A673 (cell line): Measurements from ENCODE around the gene APC. TPM values are rescaled to one million over a fixed set of nuclear protein-coding genes. Genes with fewer than 3 reads are reported as not detected.

Experiments used
- BruUV-seq: library from RNA; stranded (reverse); fragments of 400-500 nt; replicated peaks from 2 replicates; lab custom pipeline; 2021; lab: Mats Ljungman, UMichigan
- CTCF ChIA-PET: fragments of 300-600 bp; sonication (Branson Sonifier 250); formaldehyde crosslinking; loops from one replicate; lab custom pipeline; 2022; ENCODE audit warnings: antibody characterized with exemption; lab: Charles Lee
- POLR2A ChIA-PET: fragments of 300-600 bp; sonication (Branson Sonifier 250); formaldehyde crosslinking; loops from one replicate; lab custom pipeline; 2022; ENCODE audit warnings: antibody characterized with exemption; ENCODE audit not compliant: low non-redundant PET; lab: Charles Lee
- DNase-seq: peaks from one replicate; pipeline ENCODE4 v3.0.0-alpha.2; 2015; ENCODE audit warnings: low spot score
- H3K27ac ChIP-seq: fragments of 200-600 bp; sonication (generic); 2 replicates; pipeline ENCODE4 v1.5.1; 2016; ENCODE audit warnings: mixed run types, low read depth, mild to moderate bottlenecking, mixed read lengths, antibody characterized with exemption, low read length; ENCODE audit not compliant: poor library complexity, severe bottlenecking
- H3K27me3 ChIP-seq: fragments of 200-600 bp; sonication (generic); replicated peaks from 2 replicates; pipeline ENCODE4 v1.6.1; 2017; ENCODE audit warnings: mixed run types, low read depth, mild to moderate bottlenecking, mixed read lengths, antibody characterized with exemption, low read length; ENCODE audit not compliant: insufficient read depth, poor library complexity
- H3K36me3 ChIP-seq: fragments of 200-600 bp; sonication (generic); 2 replicates; pipeline ENCODE4 v1.6.1; 2016; ENCODE audit warnings: mixed run types, mild to moderate bottlenecking, mixed read lengths, antibody characterized with exemption, low read length; ENCODE audit not compliant: insufficient read depth, poor library complexity, severe bottlenecking
- H3K4me1 ChIP-seq: fragments of 200-600 bp; sonication (generic); 2 replicates; pipeline ENCODE4 v1.6.1; 2017; ENCODE audit warnings: mixed run types, mild to moderate bottlenecking, mixed read lengths, antibody characterized with exemption, low read length; ENCODE audit not compliant: insufficient read depth, poor library complexity, severe bottlenecking
- H3K4me3 ChIP-seq: fragments of 200-600 bp; sonication (generic); 2 replicates; pipeline ENCODE4 v1.5.1; 2016; ENCODE audit warnings: low read depth, mixed run types, mild to moderate bottlenecking, mixed read lengths, low read length; ENCODE audit not compliant: poor library complexity, severe bottlenecking
- H3K9me3 ChIP-seq: fragments of 200-600 bp; sonication (generic); 2 replicates; pipeline ENCODE4 v1.6.1; 2016; ENCODE audit warnings: mixed run types, low read depth, mild to moderate bottlenecking, mixed read lengths, antibody characterized with exemption, low read length; ENCODE audit not compliant: poor library complexity, severe bottlenecking
- EZH2 ChIP-seq: fragments of 200-600 bp; sonication (generic); IDR thresholded peaks from 2 replicates; pipeline ENCODE4 v1.6.1; 2017; ENCODE audit warnings: borderline replicate concordance, low read depth, mild to moderate bottlenecking, mixed read lengths, antibody characterized with exemption, low read length; ENCODE audit not compliant: poor library complexity, severe bottlenecking
- intact Hi-C: fragments of 100-400 bp; cut with micrococcal nuclease; formaldehyde crosslinking; loops from one replicate; pipeline ENCODE4 v1.10.0; 2022; ENCODE audit not compliant: unreplicated experiment
- total RNA-seq: library from RNA; stranded (reverse); gene quantifications from 2 replicates; pipeline ENCODE4 v1.2.3, GENCODE V29; 2021
- TF ChIP-seq, protein P1 (sequence below): fragments of 300-800, 200-600 bp; sonication (generic); conservative IDR thresholded peaks from 2 replicates; pipeline ENCODE4 v1.5.1; 2017; ENCODE audit warnings: low read depth, mild to moderate bottlenecking, antibody characterized with exemption, low read length, moderate library complexity, mixed read lengths

APC gene
- total RNA-seq, 1 experiment from 2014 or later: 39.3 TPM

DNA sequence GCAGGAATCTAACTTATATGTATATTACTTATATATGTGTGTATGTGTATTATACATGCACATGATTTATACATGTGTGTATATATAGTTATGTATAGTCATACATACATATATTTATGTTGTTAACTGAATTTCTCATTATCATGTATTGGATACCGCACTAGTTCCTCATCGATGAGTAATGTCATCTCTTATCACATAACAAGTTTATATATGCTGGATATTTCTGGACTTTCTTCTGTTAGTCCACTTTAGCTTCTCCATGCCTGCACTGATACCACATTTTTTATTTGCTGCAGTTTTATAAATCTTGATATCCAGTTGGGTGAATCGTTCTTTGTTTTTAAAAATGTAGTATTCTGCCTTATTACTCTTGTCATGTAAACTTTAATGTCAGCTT is 50.2 kb downstream of the APC start:
- no peak for TF ChIP-seq EZH2
- TF ChIP-seq, protein P1, sequence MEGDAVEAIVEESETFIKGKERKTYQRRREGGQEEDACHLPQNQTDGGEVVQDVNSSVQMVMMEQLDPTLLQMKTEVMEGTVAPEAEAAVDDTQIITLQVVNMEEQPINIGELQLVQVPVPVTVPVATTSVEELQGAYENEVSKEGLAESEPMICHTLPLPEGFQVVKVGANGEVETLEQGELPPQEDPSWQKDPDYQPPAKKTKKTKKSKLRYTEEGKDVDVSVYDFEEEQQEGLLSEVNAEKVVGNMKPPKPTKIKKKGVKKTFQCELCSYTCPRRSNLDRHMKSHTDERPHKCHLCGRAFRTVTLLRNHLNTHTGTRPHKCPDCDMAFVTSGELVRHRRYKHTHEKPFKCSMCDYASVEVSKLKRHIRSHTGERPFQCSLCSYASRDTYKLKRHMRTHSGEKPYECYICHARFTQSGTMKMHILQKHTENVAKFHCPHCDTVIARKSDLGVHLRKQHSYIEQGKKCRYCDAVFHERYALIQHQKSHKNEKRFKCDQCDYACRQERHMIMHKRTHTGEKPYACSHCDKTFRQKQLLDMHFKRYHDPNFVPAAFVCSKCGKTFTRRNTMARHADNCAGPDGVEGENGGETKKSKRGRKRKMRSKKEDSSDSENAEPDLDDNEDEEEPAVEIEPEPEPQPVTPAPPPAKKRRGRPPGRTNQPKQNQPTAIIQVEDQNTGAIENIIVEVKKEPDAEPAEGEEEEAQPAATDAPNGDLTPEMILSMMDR: no peak
- CTCF ChIA-PET: no interaction called here
- Histone ChIP-seq H3K4me3 (no peak overlapping the region), H3K27me3 (no peaks in the 10 kb centered on the region), H3K4me1 (no peaks in the 10 kb centered on the region), H3K36me3 (no peaks in the 10 kb centered on the region), H3K9me3 (no peaks in the 10 kb centered on the region), H3K27ac (no peak overlapping the region)
- POLR2A ChIA-PET: no interaction called here
- intact Hi-C loops: no loop called here
- no TSS peak for BruUV-seq
- no peak for DNase-seq

DNA sequence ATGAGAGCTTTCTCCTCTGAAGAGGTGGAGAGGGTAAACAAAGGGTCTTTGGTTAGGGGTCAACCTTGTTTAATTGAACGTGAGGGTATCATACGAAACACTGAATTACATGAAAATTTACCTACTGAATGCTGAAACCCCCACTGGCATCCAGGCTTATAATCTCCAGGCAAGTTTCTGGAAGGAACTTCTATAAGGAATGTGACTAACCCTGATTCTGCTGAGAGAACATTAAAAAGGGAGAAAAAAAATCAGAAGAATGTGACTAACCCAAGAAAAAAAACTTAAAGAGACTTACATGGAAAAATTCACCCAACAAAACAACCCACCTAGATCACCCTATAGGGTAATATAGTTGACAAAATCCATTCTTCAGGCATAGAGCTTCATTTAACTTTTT is 55.5 kb downstream of the APC start:
- Histone ChIP-seq H3K36me3 (no peaks in the 10 kb centered on the region), H3K4me1 (no peaks in the 10 kb centered on the region), H3K4me3 (no peak overlapping the region), H3K27me3 (no peaks in the 10 kb centered on the region), H3K27ac (no peak overlapping the region), H3K9me3 (no peaks in the 10 kb centered on the region)
- intact Hi-C loops: no loop called here
- POLR2A ChIA-PET: no interaction called here
- TF ChIP-seq, protein P1: no peak
- TF ChIP-seq EZH2: no peak
- DNase-seq: no peak
- CTCF ChIA-PET: no interaction called here
- no TSS peak for BruUV-seq

DNA sequence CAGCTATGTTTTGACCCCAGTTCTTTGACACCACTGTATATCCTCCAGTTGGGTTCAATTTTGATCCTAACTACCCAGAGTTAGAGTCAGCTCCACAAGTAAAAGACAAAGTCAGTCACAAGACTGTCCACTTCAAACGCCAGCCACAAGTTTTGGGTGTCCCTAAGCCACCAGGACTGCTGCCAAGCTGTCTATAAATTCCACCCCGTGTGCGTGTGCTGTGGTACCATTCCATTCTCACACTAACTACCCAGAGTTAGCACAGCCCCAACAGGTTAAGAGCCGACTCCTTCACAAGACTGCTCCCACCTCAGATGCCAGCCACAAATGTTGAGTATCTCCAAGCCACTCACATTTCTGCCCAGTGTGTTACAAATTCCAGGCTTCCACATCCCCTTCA is 56.7 kb downstream of the APC start:
- no peaks in the 10 kb centered on the region for H3K4me1 ChIP-seq
- ChIA-PET CTCF (no interaction called here), POLR2A (no interaction called here)
- no peak for TF ChIP-seq EZH2
- TF ChIP-seq, protein P1: no peak
- no peak overlapping the region for H3K27ac ChIP-seq
- H3K27me3 ChIP-seq: no peaks in the 10 kb centered on the region
- intact Hi-C loops: no loop called here
- no peak for DNase-seq
- BruUV-seq: no TSS peak
- H3K36me3 ChIP-seq: no peaks in the 10 kb centered on the region
- H3K4me3 ChIP-seq: no peak overlapping the region
- H3K9me3 ChIP-seq: no peaks in the 10 kb centered on the region
